OCI-LY1 (cell line): ENCODE measurements around the gene PCSK4.
"Not testable (repeated sequence)": the region's sequence is repeated elsewhere in the genome, so short reads cannot be mapped to it uniquely, and the experiment has no call there.

Experiments used
- H2AFZ ChIP-seq: fragments of 200-600 bp; sonication (generic), shearing (Covaris generic); 2 replicates; pipeline ENCODE4 v1.6.0; 2014; ENCODE audit warnings: antibody characterized with exemption, mild to moderate bottlenecking, low read length
- H3F3A ChIP-seq: fragments of 200-600 bp; sonication (generic), shearing (Covaris generic); 2 replicates; pipeline ENCODE4 v1.6.0; 2014; ENCODE audit warnings: mild to moderate bottlenecking, antibody characterized with exemption, low read length, moderate library complexity; ENCODE audit not compliant: insufficient read depth
- H3K27ac ChIP-seq: fragments of 200-600 bp; sonication (generic); 2 replicates; pipeline ENCODE4 v1.5.1; 2014; ENCODE audit warnings: low read length, mixed run types, mild to moderate bottlenecking, low read depth; ENCODE audit not compliant: poor library complexity, severe bottlenecking
- H3K27me3 ChIP-seq: fragments of 200-600 bp; sonication (generic); 2 replicates; pipeline ENCODE4 v1.6.0; 2014; ENCODE audit warnings: antibody characterized with exemption, mild to moderate bottlenecking, low read length, moderate library complexity; ENCODE audit not compliant: insufficient read depth
- H3K36me3 ChIP-seq: fragments of 200-600 bp; sonication (generic); 2 replicates; pipeline ENCODE4 v1.6.1; 2014; ENCODE audit warnings: mild to moderate bottlenecking, antibody characterized with exemption, low read length, moderate library complexity, mixed read lengths; ENCODE audit not compliant: insufficient read depth
- H3K4me1 ChIP-seq: fragments of 200-600 bp; sonication (generic); 2 replicates; pipeline ENCODE4 v1.5.1; 2014; ENCODE audit warnings: mild to moderate bottlenecking, low read length, moderate library complexity; ENCODE audit not compliant: insufficient read depth, severe bottlenecking
- H3K4me2 ChIP-seq: fragments of 200-600 bp; sonication (generic), shearing (Covaris generic); 2 replicates; pipeline ENCODE4 v1.6.1; 2014; ENCODE audit warnings: low read length
- H3K4me3 ChIP-seq: fragments of 200-600 bp; sonication (generic); 2 replicates; pipeline ENCODE4 v1.5.1; 2014; ENCODE audit warnings: low read length, low read depth, mild to moderate bottlenecking, mixed read lengths; ENCODE audit not compliant: poor library complexity, severe bottlenecking
- H3K79me2 ChIP-seq: fragments of 200-600 bp; shearing (Covaris generic); 2 replicates; pipeline ENCODE4 v1.6.1; 2016; ENCODE audit warnings: mixed run types, low read length, mixed read lengths; ENCODE audit not compliant: insufficient read depth
- H3K9ac ChIP-seq: fragments of 200-600 bp; sonication (generic), shearing (Covaris generic); 2 replicates; pipeline ENCODE4 v1.6.1; 2014; ENCODE audit warnings: mild to moderate bottlenecking, low read length, mixed read lengths
- H3K9me2 ChIP-seq: fragments of 200-600 bp; sonication (generic), shearing (Covaris generic); 2 replicates; pipeline ENCODE4 v1.6.1; 2014; ENCODE audit warnings: low read depth, mild to moderate bottlenecking, low read length, mixed read lengths
- H3K9me3 ChIP-seq: fragments of 200-600 bp; shearing (Covaris generic); 2 replicates; pipeline ENCODE4 v1.6.1; 2014; ENCODE audit warnings: low read length, mixed read lengths
- H4K20me1 ChIP-seq: fragments of 200-600 bp; sonication (generic), shearing (Covaris generic); 2 replicates; pipeline ENCODE4 v1.6.0; 2016; ENCODE audit warnings: mild to moderate bottlenecking, low read length; ENCODE audit not compliant: insufficient read depth
- EZH2 ChIP-seq: fragments of 200-600 bp; sonication (generic), shearing (Covaris generic); IDR thresholded peaks from 2 replicates; pipeline ENCODE4 v1.8.0; 2017; ENCODE audit warnings: borderline replicate concordance, mixed run types, mild to moderate bottlenecking, antibody characterized with exemption, low read length, moderate library complexity, mixed read lengths
- TF ChIP-seq, protein P1 (sequence below): fragments of 200-600 bp; sonication (generic), shearing (Covaris generic); IDR thresholded peaks from 2 replicates; pipeline ENCODE4 v1.5.1; 2017; ENCODE audit warnings: mild to moderate bottlenecking, antibody characterized with exemption, low read length, moderate library complexity, mixed read lengths

PCSK4 gene

DNA sequence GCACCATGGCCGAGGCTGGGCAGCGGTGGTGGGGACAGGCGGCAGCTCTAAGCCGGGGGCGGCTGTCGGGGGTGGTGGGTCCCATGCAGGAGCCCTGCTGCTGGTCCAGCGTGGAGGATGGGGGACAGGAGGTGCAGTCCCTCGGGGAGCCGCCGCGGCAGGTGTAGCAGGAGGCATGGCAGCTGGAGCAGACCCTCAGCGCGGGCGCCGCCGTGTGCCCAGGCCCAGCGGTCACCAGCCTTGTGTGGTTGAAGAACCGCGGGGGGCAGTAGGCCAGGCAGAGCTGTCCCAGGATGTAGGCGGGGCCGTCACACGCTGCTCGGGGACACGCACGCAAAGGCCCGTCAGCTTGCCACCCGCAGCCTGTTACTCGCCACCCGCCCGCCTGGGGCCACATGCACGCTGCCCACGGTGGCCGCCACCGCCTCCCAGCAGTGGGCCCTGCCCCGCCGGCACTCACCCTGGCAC is 8.2 kb downstream of the PCSK4 start:
- no peak overlapping the region for H3K9ac ChIP-seq
- no peak overlapping the region for H2AFZ ChIP-seq
- no peaks in the 10 kb centered on the region for H3K79me2 ChIP-seq
- no peaks in the 10 kb centered on the region for H3F3A ChIP-seq
- H3K9me2 ChIP-seq = no peaks in the 10 kb centered on the region
- H3K36me3 ChIP-seq = peaks cover 5% of the 10 kb centered on the region; the same call in 1 of the 2 replicates
- H4K20me1 ChIP-seq = no peaks in the 10 kb centered on the region
- no peak overlapping the region for H3K4me2 ChIP-seq
- peaks cover 14% of the 10 kb centered on the region for H3K4me1 ChIP-seq
- H3K9me3 ChIP-seq = no peaks in the 10 kb centered on the region
- H3K27me3 ChIP-seq = no peaks in the 10 kb centered on the region; the same call in 1 of the 2 replicates
- H3K4me3 ChIP-seq = no peak overlapping the region
- no peak for TF ChIP-seq EZH2
- TF ChIP-seq, protein P1, sequence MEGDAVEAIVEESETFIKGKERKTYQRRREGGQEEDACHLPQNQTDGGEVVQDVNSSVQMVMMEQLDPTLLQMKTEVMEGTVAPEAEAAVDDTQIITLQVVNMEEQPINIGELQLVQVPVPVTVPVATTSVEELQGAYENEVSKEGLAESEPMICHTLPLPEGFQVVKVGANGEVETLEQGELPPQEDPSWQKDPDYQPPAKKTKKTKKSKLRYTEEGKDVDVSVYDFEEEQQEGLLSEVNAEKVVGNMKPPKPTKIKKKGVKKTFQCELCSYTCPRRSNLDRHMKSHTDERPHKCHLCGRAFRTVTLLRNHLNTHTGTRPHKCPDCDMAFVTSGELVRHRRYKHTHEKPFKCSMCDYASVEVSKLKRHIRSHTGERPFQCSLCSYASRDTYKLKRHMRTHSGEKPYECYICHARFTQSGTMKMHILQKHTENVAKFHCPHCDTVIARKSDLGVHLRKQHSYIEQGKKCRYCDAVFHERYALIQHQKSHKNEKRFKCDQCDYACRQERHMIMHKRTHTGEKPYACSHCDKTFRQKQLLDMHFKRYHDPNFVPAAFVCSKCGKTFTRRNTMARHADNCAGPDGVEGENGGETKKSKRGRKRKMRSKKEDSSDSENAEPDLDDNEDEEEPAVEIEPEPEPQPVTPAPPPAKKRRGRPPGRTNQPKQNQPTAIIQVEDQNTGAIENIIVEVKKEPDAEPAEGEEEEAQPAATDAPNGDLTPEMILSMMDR = no peak
- no peak overlapping the region for H3K27ac ChIP-seq

DNA sequence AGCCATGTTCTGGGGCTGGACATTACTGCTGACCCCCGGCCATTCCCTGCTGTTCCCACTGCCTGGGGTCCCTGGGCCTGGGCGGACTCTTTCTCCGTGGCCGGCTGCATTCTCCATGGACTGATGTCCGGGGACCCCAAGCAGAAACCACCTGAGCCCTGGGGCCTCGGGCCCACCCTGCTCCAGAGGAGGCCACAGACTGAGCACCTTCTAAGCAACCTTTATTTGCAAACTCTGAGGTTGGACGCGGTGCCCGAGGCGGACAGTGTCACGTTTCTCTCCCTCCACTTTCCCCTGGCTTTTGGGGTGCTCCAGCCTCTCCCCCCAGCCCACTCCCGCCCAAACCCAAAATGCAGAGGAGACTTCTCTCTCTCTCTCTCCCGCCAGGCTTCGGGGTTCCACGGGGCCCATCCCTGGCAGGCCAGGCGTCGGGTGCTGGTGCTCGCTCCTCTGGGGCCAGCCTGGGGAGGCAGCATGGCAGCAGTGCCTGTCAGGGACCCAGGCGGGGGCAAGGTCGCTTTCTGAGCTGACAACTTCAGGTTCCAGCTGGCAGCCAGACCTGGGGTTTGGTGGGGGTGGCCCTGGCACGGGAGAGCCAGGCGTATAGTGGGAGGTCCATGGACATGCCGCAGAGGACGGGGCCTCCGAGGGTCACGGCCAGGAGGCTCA is 8.8 kb downstream of the PCSK4 start:
- H3K4me2 ChIP-seq = no peak overlapping the region
- H2AFZ ChIP-seq = no peak overlapping the region
- TF ChIP-seq, protein P1 = no peak
- no peak for TF ChIP-seq EZH2
- H3K27me3 ChIP-seq = no peaks in the 10 kb centered on the region
- no peaks in the 10 kb centered on the region for H4K20me1 ChIP-seq
- no peaks in the 10 kb centered on the region for H3F3A ChIP-seq
- H3K36me3 ChIP-seq = peaks cover 6% of the 10 kb centered on the region; the same call in 1 of the 2 replicates
- no peaks in the 10 kb centered on the region for H3K79me2 ChIP-seq
- H3K9me2 ChIP-seq = no peaks in the 10 kb centered on the region
- H3K9me3 ChIP-seq = no peaks in the 10 kb centered on the region
- H3K4me3 ChIP-seq = no peak overlapping the region
- H3K9ac ChIP-seq = no peak overlapping the region
- H3K4me1 ChIP-seq = peaks cover 14% of the 10 kb centered on the region
- H3K27ac ChIP-seq = no peak overlapping the region

DNA sequence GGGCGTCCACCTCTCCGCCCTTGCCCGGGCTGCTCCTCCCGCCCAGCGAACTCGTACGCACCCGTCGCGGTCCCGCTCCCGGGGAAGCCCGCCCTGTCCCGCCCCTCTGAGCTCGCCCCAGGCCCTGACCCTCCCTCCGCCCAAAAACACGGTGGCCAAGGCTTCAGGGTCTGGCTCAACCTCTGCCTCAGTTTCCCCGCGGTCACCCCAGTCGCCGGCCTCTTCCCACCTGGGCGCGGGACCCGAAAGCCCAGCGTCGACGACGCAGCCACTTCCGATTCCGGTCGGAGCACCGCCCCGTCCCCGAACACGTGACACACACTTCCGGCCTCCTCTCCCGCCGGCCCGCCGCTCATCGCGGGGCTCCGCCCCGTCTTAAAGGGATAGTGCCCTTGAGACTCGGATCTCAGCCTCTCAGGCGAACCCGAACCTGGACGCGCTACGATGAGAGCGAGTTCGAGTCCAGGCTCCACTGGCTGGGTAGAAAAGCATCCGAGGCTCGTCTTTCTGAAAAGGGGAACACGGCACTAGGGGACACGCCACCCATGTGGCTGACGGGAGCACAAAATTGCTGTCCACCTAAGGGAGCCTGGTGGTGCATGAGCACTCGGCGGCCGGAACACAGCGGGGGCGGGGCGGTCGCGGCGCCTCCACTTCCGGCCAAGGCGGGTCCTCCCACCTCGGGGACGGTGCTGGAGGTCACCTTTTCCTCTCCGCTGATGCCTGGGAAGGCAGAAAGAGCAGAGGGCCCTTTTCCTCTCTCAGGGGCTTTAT is 11.0 kb downstream of the PCSK4 start, which contains the start of gene C19orf25:
Gene C19orf25, minus strand, starts transcription at position 282 of the 774 bp plus-strand sequence. CDS start 312 bp downstream, outside the sequence.
- Histone ChIP-seq H3K36me3 (peaks cover 18% of the 10 kb centered on the region), H3K4me2 (peak within 1 kb of the TSS; percentile 86), H4K20me1 (no peaks in the 10 kb centered on the region), H2AFZ (peak within 1 kb of the TSS; percentile 48), H3K79me2 (no peaks in the 10 kb centered on the region), H3K4me1 (peaks cover 14% of the 10 kb centered on the region), H3K27ac (peak within 1 kb of the TSS; percentile 79), H3F3A (no peaks in the 10 kb centered on the region), H3K27me3 (no peaks in the 10 kb centered on the region), H3K4me3 (peak within 1 kb of the TSS; percentile 99), H3K9me2 (no peaks in the 10 kb centered on the region), H3K9me3 (no peaks in the 10 kb centered on the region), H3K9ac (peak within 1 kb of the TSS; percentile 63)
- TF ChIP-seq, protein P1 = no peak
- TF ChIP-seq EZH2 = no peak

DNA sequence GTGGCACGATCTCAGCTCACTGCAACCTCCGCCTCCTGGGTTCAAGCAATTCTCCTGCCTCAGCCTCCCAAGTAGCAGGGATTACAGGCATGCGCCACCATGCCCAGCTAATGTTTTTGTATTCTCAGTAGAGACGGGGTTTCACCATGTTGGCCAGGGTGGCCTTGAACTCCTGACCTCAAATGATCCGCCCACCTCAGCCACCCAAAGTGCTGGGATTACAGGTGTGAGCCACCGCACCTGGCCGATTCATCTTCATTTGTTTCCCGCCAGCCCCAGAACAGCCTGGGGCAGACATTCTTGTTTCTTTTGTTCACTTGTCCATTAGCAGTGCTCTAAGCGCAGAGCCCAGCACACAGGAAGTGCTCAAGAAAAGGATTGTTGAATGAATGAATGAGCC is 13.1 kb downstream of the PCSK4 start:
- not testable (repeated sequence) for H3K9ac ChIP-seq, H3K27ac ChIP-seq, H2AFZ ChIP-seq, H3K9me3 ChIP-seq, H4K20me1 ChIP-seq, H3K79me2 ChIP-seq, H3K4me2 ChIP-seq, H3F3A ChIP-seq, H3K4me3 ChIP-seq, H3K9me2 ChIP-seq
- Histone ChIP-seq H3K4me1 (peaks cover 14% of the 10 kb centered on the region), H3K36me3 (peaks cover 18% of the 10 kb centered on the region), H3K27me3 (peaks cover 13% of the 10 kb centered on the region; the same call in 1 of the 2 replicates)
